Neuronal stem cell (in vitro differentiated cells): ENCODE data around the gene CAPN15.

Source experiments
- DNase-seq: peaks from one replicate; pipeline ENCODE4 v3.0.0-alpha.2; 2013; ENCODE audit warnings: low spot score
- H2AFZ ChIP-seq: one replicate; pipeline ENCODE4 v1.6.1; 2013; ENCODE audit warnings: mild to moderate bottlenecking, low read length, inconsistent platforms
- H2AK5ac ChIP-seq: 2 replicates; pipeline ENCODE4 v1.6.1; 2013; ENCODE audit warnings: low read depth, mild to moderate bottlenecking, inconsistent platforms, low read length, moderate library complexity, mixed read lengths
- H2BK120ac ChIP-seq: 2 replicates; pipeline ENCODE4 v1.6.1; 2013; ENCODE audit warnings: low read depth, mild to moderate bottlenecking, inconsistent platforms, low read length, moderate library complexity, mixed read lengths
- H2BK12ac ChIP-seq: one replicate; pipeline ENCODE4 v1.6.1; 2013; ENCODE audit warnings: low read length, inconsistent platforms
- H2BK15ac ChIP-seq: 2 replicates; pipeline ENCODE4 v1.6.1; 2013; ENCODE audit warnings: mild to moderate bottlenecking, low read length, inconsistent platforms, mixed read lengths
- H2BK5ac ChIP-seq: one replicate; pipeline ENCODE4 v1.6.1; 2013; ENCODE audit warnings: inconsistent platforms, mild to moderate bottlenecking, low read length, moderate library complexity
- H3K14ac ChIP-seq: one replicate; pipeline ENCODE4 v1.6.1; 2013; ENCODE audit warnings: low read length, inconsistent platforms
- H3K18ac ChIP-seq: 2 replicates; pipeline ENCODE4 v1.6.1; 2013; ENCODE audit warnings: low read length, inconsistent platforms
- H3K23ac ChIP-seq: 2 replicates; pipeline ENCODE4 v1.6.1; 2013; ENCODE audit warnings: low read depth, mild to moderate bottlenecking, mixed read lengths, low read length, inconsistent platforms; ENCODE audit not compliant: poor library complexity
- H3K27ac ChIP-seq: replicated peaks from 3 replicates; pipeline ENCODE4 v1.5.1; 2013; ENCODE audit warnings: low read length, inconsistent platforms
- H3K27me3 ChIP-seq, 3 experiments: 2 replicates each; pipeline ENCODE4 v1.6.1; 2013; ENCODE audit warnings: low read length in 3 of 3, mild to moderate bottlenecking in 2 of 3, inconsistent platforms in 1 of 3, low read depth in 1 of 3, mixed read lengths in 1 of 3, moderate library complexity in 1 of 3; ENCODE audit not compliant: control insufficient read depth in 3 of 3, insufficient read depth in 3 of 3
- H3K36me3 ChIP-seq, 2 donors: replicated peaks in 1 of 2; 2 replicates each; pipeline ENCODE4 v1.6.1; 2013; ENCODE audit warnings: low read length in 2 of 2; ENCODE audit not compliant: control insufficient read depth in 2 of 2, insufficient read depth in 2 of 2
- H3K4ac ChIP-seq: 2 replicates; pipeline ENCODE4 v1.6.1; 2013; ENCODE audit warnings: inconsistent platforms, mild to moderate bottlenecking, low read length, moderate library complexity
- H3K4me1 ChIP-seq, 2 donors: 1 replicate in 1 of 2; 2 replicates in 1 of 2; pipeline ENCODE4 v1.6.1; 2013; ENCODE audit warnings: low read length in 2 of 2, low read depth in 1 of 2; ENCODE audit not compliant: control insufficient read depth in 2 of 2, insufficient read depth in 1 of 2
- H3K4me2 ChIP-seq: one replicate; pipeline ENCODE4 v1.6.1; 2013; ENCODE audit warnings: mild to moderate bottlenecking, low read length, inconsistent platforms; ENCODE audit not compliant: insufficient read depth, poor library complexity, severe bottlenecking
- H3K4me3 ChIP-seq, 2 donors: 2 replicates each; pipeline ENCODE4 v1.5.1; 2013; ENCODE audit warnings: low read length in 2 of 2, mild to moderate bottlenecking in 2 of 2, inconsistent platforms in 1 of 2, moderate library complexity in 1 of 2
- H3K79me1 ChIP-seq: one replicate; pipeline ENCODE4 v1.6.1; 2013; ENCODE audit warnings: low read depth, mild to moderate bottlenecking, inconsistent platforms, low read length, moderate library complexity
- H3K9ac ChIP-seq: one replicate; pipeline ENCODE4 v1.6.1; 2013; ENCODE audit warnings: mild to moderate bottlenecking, low read depth, low read length, inconsistent platforms; ENCODE audit not compliant: poor library complexity
- H3K9me3 ChIP-seq, 2 donors: replicated peaks in 1 of 2; 2 replicates each; pipeline versions ENCODE3 to v1.6.1; 2013; ENCODE audit warnings: low read length in 2 of 2, mild to moderate bottlenecking in 2 of 2, inconsistent platforms in 1 of 2, low read depth in 1 of 2, mixed read lengths in 1 of 2, moderate library complexity in 1 of 2; ENCODE audit not compliant: control insufficient read depth in 2 of 2, insufficient read depth in 1 of 2
- H4K8ac ChIP-seq: one replicate; pipeline ENCODE4 v1.6.1; 2013; ENCODE audit warnings: low read depth, mild to moderate bottlenecking, inconsistent platforms, low read length, moderate library complexity
- H4K91ac ChIP-seq: one replicate; pipeline ENCODE4 v1.6.1; 2013; ENCODE audit warnings: low read length, low read depth, mild to moderate bottlenecking, inconsistent platforms; ENCODE audit not compliant: poor library complexity
- WGBS, 2 donors: extraction: QIAGEN DNeasy Blood & Tissue Kit; methylation state at CpG; one replicate each; pipeline ENCODE4 v1.1.7; 2013; ENCODE audit warnings: missing lambda C conversion rate in 2 of 2, mixed read lengths in 1 of 2; ENCODE audit not compliant: insufficient read length in 2 of 2, insufficient replicate concordance in 1 of 2; ENCODE audit errors: extremely low coverage in 2 of 2; 5-methylcytosine and 5-hydroxymethylcytosine counted together

Gene CAPN15

DNA sequence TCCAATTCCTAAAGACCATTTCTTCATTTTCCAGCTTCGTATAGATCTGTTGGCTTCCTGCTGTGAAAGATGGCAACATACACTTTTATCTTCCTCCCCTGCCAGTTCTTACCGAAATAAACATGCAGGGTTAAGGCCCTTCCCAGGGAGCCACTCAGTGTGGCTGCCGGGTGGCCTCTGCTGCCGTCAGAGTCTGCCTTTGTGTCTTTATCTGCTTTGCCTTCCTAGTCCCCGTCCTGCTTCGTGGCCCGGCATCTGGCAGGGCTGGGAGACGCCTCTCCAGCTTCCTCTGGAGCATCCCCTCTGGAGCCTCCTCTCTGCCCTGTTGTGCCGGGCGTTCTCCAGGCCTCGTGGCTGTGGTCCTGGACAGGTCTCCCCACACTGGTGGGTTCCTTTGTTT, 30.3 kb upstream of the CAPN15 start:
- Histone ChIP-seq H3K27me3 (no peaks in the 10 kb centered on the region), H2AFZ (no peak overlapping the region), H2BK120ac (no peak overlapping the region), H3K23ac (peak overlapping the region; percentile 20), H2AK5ac (no peak overlapping the region), H3K79me1 (peaks cover 4% of the 10 kb centered on the region), H2BK5ac (no peak overlapping the region), H4K8ac (no peak overlapping the region), H2BK12ac (no peak overlapping the region), H3K9ac (peak overlapping the region; percentile 12), H3K4me2 (no peak overlapping the region), H4K91ac (no peak overlapping the region), H3K4me3 (no peak overlapping the region), H3K9me3 (no peaks in the 10 kb centered on the region), H3K18ac (no peak overlapping the region), H3K14ac (peak overlapping the region; percentile 56), H3K36me3 (peaks cover 14 to 52% of the 10 kb centered on the region in 2 donors), H3K4ac (no peak overlapping the region), H3K4me1 (no peaks in the 10 kb centered on the region), H3K27ac (no peak overlapping the region), H2BK15ac (no peak overlapping the region)
- no CpG with 5 or more reads among the region's 11 CpGs for WGBS, 2 donors
- no peak for DNase-seq

GRCh38 chr16:499924-500323, 27.6 kb upstream of the CAPN15 start:
- DNase-seq = no peak
- H4K8ac ChIP-seq = no peak overlapping the region
- H3K9ac ChIP-seq = no peak overlapping the region
- no peak overlapping the region for H2BK120ac ChIP-seq
- no peaks in the 10 kb centered on the region for H3K4me1 ChIP-seq
- no peak overlapping the region for H3K4me2 ChIP-seq
- no peak overlapping the region for H2AFZ ChIP-seq
- no peak overlapping the region for H2BK12ac ChIP-seq
- peaks cover 7% of the 10 kb centered on the region for H3K79me1 ChIP-seq
- H2AK5ac ChIP-seq = no peak overlapping the region
- no peak overlapping the region for H3K18ac ChIP-seq
- H3K27me3 ChIP-seq = no peaks in the 10 kb centered on the region
- no peak overlapping the region for H2BK15ac ChIP-seq
- no peak overlapping the region for H3K23ac ChIP-seq
- H3K14ac ChIP-seq = no peak overlapping the region
- WGBS, 2 donors = no CpG with 5 or more reads among the region's 12 CpGs
- no peaks in the 10 kb centered on the region for H3K9me3 ChIP-seq
- no peak overlapping the region for H2BK5ac ChIP-seq
- H4K91ac ChIP-seq = no peak overlapping the region
- H3K36me3 ChIP-seq = peaks cover 19 to 61% of the 10 kb centered on the region in 2 donors
- H3K27ac ChIP-seq = no peak overlapping the region
- H3K4ac ChIP-seq = no peak overlapping the region
- no peak overlapping the region for H3K4me3 ChIP-seq

- no CpG with 5 or more reads among the region's 12 CpGs for WGBS, 2 donors
- peak overlapping the region; percentile 25 for H3K23ac ChIP-seq
- H3K4me2 ChIP-seq = no peak overlapping the region
These were observed 26.8 kb upstream of the CAPN15 start for GRCh38 chr16:500709-501108.

DNA sequence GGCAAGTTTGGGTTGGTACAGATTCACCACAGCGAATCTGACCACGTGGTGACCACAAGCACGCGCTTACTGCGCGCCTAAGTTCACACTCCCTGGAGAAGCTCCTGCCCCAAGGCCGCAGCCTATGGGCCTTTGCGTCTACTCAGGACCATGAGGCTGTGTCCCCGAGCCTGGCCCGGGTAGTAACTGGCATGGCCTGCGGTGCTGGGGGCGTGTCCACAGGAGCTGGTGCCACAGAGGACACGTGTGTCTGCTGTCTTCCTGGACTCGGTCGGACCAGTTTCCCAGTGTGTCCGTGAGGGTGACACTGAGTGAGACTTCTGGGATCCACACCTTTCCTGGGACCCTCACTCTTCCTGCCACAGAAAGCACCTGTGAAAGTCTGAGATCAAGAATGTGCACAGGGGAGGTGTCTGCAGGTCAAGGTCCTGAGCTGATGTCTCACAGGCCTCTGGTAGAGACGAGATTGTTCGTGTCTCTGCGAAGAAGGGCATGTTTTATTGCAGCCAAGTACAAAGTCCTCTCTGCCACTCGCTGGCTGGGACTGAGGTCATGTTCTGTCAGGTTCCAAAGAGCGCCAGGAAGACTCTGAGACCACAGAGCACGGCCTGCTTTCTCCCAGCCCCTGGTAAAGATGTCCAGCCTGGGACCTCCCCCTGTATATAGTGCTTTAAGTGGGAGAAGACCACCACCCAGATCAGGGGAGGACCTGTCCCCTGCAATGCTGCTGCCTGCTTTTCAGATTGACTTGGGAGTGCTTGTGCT, 25.2 kb upstream of the CAPN15 start:
- Histone ChIP-seq H2BK15ac (no peak overlapping the region), H3K36me3 (peaks cover 23 to 65% of the 10 kb centered on the region in 2 donors), H4K8ac (no peak overlapping the region), H3K27ac (no peak overlapping the region), H2BK12ac (no peak overlapping the region), H2BK120ac (no peak overlapping the region), H2AFZ (no peak overlapping the region), H3K4me3 (no peak overlapping the region), H2BK5ac (no peak overlapping the region), H3K4ac (no peak overlapping the region), H3K9me3 (no peaks in the 10 kb centered on the region), H3K23ac (peak overlapping the region; percentile 55), H4K91ac (no peak overlapping the region), H3K18ac (no peak overlapping the region), H3K4me1 (no peaks in the 10 kb centered on the region), H2AK5ac (no peak overlapping the region), H3K9ac (peak overlapping the region; percentile 30), H3K14ac (no peak overlapping the region), H3K27me3 (no peaks in the 10 kb centered on the region), H3K79me1 (peaks cover 4% of the 10 kb centered on the region), H3K4me2 (no peak overlapping the region)
- no CpG with 5 or more reads among the region's 22 CpGs for WGBS, 2 donors
- no peak for DNase-seq

More at GRCh38 chr16:500709-501108, 26.8 kb upstream of the CAPN15 start:
- peaks cover 7% of the 10 kb centered on the region for H3K79me1 ChIP-seq
- H2BK15ac ChIP-seq = no peak overlapping the region
- no peak overlapping the region for H3K27ac ChIP-seq
- no peaks in the 10 kb centered on the region for H3K9me3 ChIP-seq
- H4K8ac ChIP-seq = no peak overlapping the region
- no peak overlapping the region for H2AK5ac ChIP-seq
- no peak overlapping the region for H2AFZ ChIP-seq
- H4K91ac ChIP-seq = no peak overlapping the region
- no peak overlapping the region for H3K18ac ChIP-seq
- H3K4me3 ChIP-seq = no peak overlapping the region
- H3K36me3 ChIP-seq = peaks cover 20 to 68% of the 10 kb centered on the region in 2 donors
- H3K27me3 ChIP-seq = no peaks in the 10 kb centered on the region
- DNase-seq = no peak
- no peak overlapping the region for H2BK120ac ChIP-seq
- H3K9ac ChIP-seq = no peak overlapping the region
- no peak overlapping the region for H2BK12ac ChIP-seq
- H2BK5ac ChIP-seq = no peak overlapping the region
- H3K4me1 ChIP-seq = no peaks in the 10 kb centered on the region
- no peak overlapping the region for H3K4ac ChIP-seq
- no peak overlapping the region for H3K14ac ChIP-seq
